NCI-H510A (cell line): ENCODE measurements around the gene KLRF1.

ENCODE experiments used
- DNase-seq: peaks from one replicate; lab custom pipeline; 2025; lab: John Stamatoyannopoulos, UW

The KLRF1 gene

DNA sequence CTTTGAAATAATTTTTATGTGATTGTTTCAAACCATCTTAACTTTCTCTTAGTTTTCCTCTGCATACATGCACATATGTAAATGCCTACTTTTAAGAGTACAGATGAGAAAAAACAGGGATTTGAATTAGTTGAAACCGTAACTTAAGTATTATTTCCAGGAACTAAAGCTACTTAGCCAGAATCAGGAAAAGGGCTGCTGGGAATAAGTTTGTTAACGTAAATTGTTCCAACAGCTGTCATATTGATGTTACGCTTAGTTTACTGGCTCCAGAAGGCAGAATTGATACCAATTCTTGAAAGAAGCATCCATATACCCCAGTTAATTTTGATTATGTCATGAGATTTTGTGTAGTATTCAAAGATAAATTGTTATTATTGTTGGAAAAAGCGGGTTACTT, 17.9 kb upstream of the KLRF1 start:
- DNase-seq, result no peak

DNA sequence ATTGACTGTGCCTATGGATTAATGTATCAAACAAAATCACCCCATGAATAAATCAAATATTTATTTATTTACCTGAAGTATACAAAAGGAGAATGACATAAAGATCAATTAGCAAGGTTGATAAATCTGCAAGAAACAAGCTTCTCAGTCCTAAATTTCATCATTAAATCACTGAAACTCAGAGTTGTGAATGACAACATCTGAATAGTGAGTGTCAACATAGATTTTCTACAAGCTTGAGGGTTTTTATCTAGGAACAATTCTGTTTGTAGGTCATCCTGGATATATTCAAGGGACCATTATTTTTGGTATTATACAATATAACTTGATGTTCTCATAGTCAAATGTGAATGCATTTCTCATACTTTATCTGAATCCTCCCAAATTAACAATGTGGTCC, 17.4 kb upstream of the KLRF1 start:
- no peak for DNase-seq

DNA sequence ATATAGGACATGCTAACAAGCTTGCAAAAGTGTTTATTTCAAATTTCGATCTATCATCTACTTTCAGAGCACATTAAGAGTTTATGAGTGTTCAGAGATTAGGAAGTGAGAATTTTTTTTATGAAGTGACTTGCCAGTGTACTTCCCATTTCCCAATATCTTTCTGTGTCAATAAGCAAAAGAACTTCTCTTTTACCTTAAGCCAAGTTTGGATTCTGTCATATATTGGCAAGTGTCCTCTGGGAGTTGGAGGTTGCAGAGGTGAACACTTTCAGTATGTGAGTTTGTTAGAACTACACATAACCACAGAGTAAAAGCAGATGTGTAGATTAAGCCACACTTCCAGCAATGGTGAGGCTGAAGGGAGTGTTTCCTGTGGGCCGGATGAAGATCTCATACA, 16.6 kb upstream of the KLRF1 start:
- DNase-seq, result no peak

DNA sequence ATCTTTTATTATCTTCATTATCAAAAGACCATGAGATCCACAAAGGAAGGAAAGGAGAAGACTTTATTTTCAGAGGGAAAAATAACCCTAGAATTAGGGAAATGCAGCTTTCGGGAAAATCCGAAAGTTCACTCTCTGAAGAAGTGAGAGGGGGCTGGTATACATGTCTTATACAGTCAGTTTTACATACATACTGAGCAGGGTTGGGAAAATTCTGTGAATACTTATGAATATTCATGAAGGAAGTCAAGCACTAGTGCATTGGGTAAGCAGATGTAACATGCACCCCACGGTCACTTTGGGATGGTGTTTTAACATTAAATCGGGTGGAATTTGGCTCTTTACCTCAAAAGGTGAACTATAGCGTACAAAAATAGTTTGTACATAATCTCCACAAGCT, 15.7 kb upstream of the KLRF1 start:
- no peak for DNase-seq

DNA sequence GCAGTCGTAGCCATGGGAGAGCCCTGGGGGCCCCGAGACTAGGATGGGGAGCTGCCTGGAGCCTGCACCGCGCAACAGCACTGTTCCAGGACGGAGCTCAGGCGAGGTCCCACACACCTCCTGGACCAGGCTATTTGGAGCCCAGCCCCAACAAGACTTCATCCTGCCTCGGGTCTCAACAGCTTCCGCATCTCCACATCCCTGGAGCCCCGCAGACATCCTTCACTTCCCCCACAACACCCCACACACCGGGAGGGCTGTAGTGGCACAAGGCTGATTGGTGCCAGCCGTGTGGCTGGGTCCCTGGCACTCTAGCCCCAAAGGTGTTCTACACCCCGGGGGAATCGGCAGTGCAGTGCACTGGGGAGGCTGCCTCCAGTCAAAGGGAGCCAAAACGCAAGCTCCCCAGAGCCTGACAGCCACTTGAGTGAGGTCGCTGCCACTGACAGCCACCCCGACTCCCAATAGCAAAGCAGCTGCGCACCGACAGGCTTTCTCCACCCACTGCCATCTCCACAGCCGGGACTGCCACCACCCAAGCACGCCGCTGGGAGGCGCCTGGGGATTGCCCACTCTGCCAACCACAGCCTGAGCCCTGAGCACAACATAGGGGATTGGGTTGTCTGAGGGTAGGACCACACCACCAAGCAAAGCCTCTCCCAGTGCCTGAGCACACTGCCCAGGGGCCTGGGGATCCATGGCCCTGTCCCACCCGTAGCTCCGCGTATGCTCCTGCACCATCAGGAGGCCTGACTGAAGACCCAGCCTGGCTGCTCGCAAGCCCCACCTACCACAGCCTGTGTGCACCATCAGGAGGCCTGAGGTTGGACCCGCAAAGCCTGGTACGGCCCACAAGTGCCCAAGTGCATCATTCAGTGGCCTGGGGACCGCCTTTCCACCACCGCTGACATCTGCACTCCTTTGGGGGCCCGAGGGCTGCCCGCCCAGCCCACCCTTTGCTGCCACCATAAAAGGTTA, 13.2 kb upstream of the KLRF1 start:
- no peak for DNase-seq

DNA sequence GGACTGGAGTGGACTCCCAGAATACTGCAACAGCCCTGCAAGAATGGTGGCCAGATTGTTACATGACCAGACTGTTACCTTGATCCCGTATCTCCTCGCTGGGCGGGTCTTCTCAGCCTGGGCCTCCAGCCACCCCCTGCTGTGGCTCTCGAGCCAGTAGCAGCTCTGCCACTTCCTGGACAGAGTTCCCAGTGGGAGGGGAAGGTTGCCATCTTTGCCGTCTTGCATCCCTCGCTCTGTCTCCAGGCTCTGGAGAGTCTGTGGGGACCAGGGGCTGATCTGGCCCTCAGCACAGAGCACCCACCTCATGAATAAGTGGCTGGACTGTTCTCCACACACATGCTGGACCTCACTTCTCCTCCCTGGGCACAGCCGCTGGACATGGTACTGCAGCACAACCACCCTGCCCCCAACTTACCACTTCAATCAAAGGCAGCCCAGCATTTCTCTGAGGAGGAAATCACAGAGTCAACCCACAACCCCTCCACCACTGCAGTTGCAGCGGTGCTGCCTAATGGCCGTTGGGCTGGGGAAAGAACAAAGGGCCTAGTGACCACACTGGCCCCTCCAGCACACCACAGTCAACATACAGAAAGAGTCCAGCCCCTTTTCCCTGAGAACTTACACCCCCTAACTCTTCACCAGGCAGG, 6.9 kb upstream of the KLRF1 start:
- no peak for DNase-seq

DNA sequence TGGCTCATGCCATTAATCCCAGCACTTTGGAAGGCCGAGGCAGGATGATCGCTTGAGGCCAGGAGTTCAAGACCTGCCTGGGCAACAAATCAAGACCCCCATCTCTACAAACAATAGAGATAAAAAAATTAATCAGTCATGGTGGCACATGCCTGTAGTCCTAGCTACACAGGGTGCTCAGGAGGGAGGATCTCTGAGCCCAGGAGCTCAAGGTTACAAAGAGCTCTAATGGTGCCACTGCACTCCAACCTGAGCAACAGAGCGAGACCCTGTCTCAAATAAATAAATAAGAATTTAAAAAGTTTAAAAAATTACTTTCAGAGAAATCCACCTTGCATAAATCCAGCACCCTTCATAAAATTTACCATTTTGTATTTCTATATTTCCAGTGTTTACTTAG, 2.2 kb downstream of the KLRF1 start:
- DNase-seq, result no peak

DNA sequence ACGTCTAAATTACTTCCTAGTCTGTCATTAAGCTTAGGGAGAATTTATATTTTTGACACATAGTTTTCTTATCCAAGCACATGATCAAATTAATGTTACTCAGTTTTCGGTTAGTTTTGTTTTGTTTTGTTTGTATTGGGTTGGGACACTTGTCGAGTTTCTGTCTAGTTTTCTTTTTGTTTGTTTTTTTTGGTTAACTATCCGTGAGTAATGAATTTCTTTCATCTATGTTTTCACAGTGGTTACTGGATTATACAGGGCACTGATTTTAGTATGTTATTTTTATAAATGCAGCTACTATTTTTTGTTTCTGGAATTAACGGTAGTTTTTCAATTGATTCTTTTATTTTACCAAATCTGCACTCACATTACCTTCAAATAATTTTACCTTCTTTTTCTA, 2.7 kb downstream of the KLRF1 start:
- DNase-seq, result no peak

DNA sequence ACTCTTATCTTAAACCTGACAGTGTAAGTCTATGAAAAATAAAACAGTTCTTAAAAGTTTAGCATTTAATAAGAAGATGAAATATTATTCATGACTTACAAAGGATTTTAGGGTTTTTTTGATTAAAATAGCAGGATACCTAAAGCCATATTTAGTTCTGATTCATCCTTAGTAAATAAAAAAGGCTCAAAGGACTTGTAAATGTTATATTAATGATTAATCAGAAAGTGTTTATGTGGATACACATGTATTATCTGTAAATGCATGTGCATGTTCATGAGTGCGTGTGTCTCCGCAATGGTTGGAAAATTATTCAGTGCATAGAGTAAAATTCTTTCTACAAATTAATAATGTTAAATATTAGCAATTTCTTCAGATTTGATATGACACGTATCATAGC, 4.4 kb downstream of the KLRF1 start:
- DNase-seq, result no peak

DNA sequence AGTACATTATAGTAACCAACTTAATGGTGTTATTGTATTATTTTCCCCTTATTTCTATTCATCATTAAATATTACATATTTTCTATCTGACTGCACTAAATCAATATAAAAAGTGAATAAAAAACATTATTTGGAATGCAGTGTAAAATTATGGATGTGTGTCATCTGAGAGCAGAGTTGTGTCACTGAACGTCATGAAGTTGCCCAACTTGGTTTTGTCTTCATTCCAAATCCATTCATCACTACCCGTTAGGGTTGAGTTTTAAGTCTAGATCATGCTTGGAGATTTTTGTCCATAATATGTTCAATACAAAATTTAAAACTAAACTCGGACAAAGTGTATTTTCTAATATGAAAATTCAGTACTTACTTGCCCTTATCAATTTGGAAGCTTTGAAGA, 16.1 kb downstream of the KLRF1 start:
- DNase-seq, result no peak

DNA sequence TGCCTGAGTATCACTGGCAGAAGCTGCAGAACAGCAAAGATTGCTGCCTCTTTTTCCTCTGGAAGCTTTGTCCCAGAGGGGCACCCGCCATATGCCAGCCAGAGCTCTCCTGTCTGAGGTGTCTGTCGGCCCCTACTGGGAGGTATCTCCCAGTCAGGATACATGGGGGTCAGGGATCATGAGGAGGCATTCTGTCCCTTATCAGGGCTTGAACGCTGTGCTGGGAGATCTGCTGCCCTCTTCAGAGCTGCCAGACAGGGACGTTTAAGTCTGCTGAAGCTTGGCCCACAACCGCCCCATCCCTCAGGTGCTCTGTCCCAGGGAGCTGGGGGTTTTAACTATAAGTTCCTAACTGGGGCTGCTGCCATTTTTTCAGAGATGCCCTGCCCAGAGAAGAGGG, 21.6 kb downstream of the KLRF1 start:
- no peak for DNase-seq

DNA sequence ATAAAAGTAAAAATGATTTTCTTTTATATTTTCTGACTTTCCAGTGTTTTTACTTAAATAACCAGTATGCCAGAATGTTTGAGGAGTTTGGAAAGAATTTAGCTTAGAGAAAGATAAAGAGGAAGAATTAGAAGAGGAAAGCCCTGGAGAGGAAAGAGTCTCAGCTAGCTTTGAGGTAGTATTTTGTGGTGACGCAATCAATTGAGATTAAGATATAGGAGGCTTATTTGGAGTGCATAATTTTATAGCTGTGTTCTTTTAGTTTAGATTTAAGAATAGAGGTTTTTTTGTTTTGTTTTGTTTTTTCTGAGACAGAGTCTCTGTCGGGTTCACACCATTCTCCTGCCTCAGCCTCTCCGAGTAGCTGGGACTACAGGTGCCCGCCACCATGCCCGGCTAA, 23.8 kb downstream of the KLRF1 start:
- DNase-seq, result no peak

DNA sequence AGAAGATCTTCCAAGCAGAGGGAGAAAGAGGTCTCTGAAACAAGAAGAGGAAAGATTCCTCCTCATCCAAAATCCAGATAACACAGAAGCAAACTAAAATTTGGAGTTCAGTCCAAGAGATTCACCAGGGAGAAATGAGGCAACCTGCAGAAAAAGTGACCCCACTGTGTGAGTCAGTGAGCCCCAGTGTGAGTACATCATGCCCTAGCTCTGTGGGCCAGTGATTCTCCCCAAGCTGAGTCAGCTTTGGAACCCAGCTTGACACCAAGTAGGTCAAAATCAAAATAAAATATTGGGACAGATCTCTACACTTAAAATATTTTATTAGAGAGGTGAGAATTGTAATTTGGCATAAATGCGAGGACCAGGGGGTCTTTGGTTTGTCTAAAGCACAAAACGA, 24.6 kb downstream of the KLRF1 start:
- no peak for DNase-seq

DNA sequence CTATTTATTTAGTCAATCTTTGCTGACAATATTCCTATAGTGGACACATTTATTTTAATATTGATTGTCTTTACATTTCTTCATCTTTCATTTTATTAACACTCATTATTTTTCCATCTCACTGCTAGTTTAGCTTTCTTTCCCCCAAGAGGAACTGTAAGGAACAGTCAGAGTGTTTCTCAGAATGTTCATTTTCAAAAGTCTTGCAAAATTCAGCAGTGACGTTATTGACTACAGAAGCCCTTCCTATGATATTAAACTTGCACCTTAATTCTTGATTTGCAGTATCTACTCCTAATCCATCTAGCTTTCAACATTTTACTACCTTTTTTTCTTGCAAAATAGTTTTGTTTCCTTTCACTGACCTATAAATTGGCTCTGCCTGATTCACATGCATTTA, 28.9 kb downstream of the KLRF1 start:
- no peak for DNase-seq

DNA sequence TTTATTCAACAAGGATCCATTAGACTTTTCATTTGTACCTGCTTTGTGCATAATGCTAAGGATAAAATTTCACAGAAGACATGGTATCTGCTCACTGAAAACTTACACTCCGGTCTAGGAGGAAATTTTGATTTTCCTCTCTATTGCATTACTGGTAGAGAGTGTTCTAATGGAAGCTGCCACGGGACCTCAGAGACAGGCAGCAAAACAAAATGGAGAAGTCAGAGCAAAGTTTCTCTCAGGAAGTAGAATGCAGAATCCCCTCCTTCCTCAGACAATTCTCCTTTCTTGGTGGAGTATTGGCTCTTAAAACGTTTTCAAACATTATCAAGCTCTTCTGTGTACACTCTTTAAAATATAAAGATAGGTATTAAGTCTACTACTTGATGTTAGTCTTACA, 29.6 kb downstream of the KLRF1 start:
- DNase-seq, result no peak

DNA sequence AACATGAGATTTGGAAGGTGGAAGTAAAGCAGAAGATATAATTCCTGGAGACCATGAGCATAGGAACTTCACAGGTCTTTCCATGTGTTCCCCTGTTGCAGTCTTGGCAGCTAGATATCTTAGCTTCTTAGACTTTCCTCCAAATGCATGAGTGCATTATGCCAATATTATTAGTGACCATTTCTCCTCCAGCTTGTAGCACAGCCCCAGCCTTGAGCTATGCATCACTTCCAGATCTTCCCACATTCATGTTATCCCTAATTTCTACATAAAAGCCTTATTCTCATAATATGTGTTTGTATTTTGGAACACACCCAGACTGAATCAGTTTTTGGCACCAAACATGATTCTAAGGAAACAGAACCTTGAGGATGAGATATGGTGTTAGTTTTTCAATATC, 30.9 kb downstream of the KLRF1 start:
- DNase-seq, result no peak

DNA sequence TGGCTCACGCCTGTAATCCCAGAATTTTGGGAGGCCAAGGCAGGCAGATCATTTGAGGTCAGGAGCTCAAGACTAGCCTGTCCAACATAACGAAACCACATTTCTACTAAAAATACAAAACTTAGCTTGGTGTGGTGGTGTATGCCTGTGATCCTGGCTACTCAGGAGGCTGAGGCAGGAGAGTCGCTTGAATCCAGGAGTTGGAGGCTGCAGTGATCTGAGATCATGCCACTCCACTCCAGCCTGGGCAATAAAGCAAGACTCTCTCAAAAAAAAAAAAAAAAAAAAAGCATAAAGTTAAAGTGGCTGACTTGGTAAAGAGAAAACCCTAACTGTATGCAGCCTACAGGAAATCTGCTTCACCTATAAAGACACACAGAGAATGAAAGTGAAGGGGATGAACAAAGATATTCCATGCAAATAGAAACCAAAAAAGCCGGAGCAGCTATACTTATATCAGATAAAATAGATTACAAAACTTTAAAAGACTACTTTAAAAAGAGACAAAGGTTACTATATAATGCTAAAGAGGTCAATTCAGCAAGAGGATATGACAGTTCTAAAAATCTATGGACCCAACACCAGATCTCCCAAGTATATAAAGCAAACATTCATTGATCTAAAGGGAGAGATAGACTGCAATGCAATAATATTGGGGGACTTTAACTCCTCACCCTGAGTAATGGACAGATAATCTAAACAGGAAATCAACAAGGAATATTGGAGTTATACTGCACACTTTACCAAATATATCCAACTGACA, 37.8 kb downstream of the KLRF1 start:
- DNase-seq, result no peak

DNA sequence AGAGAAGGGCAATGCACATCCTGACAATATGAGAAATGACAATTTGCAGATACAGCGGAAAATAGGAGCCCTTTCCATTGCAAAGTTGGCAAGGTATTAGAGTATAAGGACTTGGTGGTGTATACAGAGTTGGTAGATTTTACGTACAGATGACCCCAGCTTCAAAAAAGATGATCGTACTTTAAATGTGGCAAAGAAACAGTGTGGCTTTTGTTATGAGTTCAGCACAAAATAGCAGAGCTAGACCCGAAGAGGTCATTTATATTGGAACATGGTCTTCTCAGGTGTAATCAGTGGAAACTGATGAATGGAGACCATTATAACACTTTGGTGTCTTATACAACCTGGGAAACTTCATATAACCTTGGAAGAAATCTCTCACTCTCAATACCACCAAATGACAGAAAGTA, 39.6 kb downstream of the KLRF1 start:
- DNase-seq, result no peak

DNA sequence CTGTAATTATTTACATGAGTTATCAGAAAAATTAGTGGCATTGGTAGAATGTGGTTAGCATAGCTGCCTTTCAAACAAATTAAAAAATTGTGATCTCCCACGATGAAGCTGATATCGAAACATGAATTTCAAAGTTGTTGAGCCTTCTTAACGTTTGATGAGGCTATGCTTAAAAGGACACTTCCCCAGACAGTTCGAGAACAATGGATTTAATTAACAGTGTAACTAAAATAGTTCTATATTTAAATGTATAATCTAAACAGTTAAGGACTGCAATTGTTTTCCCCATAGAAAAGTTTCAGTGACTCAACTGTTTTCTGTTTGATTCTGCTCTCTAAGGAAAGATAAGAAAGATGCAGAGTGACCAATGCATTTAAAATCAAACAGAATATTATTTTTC, 40.2 kb downstream of the KLRF1 start:
- no peak for DNase-seq

DNA sequence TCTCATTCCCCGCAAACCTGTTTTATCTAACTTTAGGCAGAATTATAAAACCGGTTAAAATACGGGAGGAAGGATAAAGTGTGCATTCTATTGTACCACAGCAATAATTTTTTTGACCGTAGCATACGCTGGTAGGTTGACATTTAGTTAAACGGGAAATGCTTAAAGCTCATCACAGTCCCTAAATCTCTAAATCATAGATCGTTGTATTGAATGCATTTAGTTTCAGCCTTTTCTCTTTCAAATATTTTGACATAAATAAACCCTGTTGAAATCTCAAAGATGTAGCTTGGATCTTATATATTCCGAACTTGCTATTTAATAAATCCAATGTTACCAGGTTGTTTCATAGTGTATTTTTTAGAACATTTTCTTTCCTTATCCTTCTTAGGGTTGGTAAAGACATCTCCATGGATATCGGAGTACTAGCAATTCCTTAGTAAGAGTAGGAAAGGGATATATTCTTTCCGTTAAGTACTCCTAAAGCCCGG, 41.1 kb downstream of the KLRF1 start:
- no peak for DNase-seq

DNA sequence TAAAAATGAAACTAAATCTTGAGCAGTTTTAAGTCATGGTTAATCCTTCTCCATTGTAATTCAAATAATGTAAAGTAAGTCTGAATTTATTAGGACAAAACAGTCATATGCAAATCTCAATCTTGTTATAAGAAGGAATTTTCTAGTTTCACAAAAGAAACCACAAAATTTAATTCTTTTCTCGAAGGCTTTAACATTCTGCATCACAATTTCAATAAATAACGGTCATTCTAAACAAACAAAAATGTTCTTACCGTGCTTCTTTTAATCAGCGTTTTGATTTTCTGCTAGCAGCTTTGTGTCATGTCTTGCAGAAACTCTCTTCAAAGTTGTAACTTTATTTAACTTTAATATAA, 41.6 kb downstream of the KLRF1 start:
- no peak for DNase-seq

DNA sequence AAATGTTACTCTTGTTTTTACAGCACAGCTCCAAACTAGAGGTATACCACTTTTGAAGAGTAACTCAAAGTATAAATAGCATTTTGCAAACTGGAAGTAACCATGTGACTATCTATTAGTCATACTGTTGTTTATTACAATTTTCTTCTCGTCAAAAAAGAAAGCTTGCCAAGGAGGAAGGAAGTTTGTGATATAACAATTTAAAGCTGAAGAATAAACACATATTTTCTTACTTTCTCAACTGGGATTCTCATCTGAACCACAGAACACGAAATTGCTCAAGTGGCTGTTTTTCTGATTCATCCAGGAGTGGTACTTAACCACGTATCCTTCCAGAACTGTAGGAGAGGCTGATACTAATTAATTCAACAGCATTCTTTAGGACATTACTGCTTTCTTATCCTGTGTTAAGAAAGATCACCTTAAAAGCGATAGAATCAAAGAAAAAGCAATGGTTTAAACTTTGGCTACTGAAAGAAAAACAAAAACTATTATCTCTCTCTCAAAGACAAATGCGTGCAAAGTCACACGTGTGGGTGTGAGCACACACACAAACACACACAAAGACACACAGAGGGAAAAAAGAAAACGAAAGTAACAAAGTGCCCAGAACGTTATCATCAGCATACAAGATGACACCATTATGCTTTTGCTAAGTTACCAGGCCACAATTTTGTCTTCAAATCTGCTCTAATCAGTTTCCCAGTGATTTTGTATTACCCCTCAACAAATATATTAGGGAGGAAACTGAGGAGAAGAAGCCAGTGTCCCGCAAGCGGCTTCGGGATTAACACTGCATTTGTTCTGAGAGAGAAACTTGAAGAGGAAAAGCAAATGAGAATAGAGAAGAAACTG, 42.3 kb downstream of the KLRF1 start, which contains the start of gene CLEC2B:
CLEC2B (minus strand) TSS at position 48 of the 855 bp plus-strand sequence.
- no peak for DNase-seq
